NT2/D1 (cell line): Measurements from ENCODE around the gene U2AF2.

Experiments
- YY1 ChIP-seq: IDR thresholded peaks from 2 replicates; pipeline ENCODE4 v1.6.1; 2011; ENCODE audit not compliant: insufficient read length, insufficient read depth
- ZNF274 ChIP-seq: IDR thresholded peaks from 2 replicates; pipeline ENCODE4 v1.6.1; 2011; ENCODE audit warnings: mild to moderate bottlenecking, low read depth, low read length

DNA sequence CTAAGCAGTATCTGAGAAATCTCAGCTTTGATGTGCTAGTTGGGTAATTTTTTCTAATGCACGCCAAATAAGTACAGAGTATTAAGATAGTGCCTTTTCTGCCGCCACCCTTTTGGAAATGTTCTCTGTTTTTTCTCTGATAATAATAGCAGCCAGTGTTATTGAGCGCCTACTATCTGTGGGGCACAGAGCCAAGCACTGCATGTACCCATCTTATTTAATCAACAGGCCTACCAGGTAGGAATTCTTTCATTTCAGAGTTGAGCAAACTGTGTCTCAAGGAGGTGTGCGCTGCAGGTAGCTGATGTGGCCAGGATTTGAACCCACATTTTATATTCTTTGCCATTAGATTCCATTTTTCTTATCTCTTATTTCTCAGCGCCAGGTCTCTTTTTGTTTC, 21.5 kb downstream of the U2AF2 start:
- TF ChIP-seq YY1 (no peak), ZNF274 (no peak)
